ENCODE measurements around the gene DNAH9. TPM values are rescaled to one million over a fixed set of nuclear protein-coding genes. Genes with fewer than 3 reads are reported as not detected.

The DNAH9 gene
- total RNA-seq, 6 experiments from 2014 or later, result not detected

GRCh38 chr17:11554042-11554441 lies 44.2 kb upstream of the DNAH9 start:
- no peaks in the 10 kb centered on the region for H3K36me3 ChIP-seq
- no peaks in the 10 kb centered on the region for H3K9me3 ChIP-seq
- no peaks in the 10 kb centered on the region for H3K27me3 ChIP-seq
- ATAC-seq (no peak), DNase-seq (no peak)
- no peaks in the 10 kb centered on the region for H3K4me1 ChIP-seq
- TF ChIP-seq POLR2A (IDR thresholded peaks at IDR 0.05) (no peak), CTCF (IDR thresholded peaks at IDR 0.05) (no peak)
- intact Hi-C loops (cut with DNase I), result no loop called here
- no peak overlapping the region for H3K27ac ChIP-seq
- no peak overlapping the region for H3K4me3 ChIP-seq
- WGBS (ENCODE audit: insufficient coverage, low coverage, low lambda C conversion rate, missing lambda C conversion rate), result no CpG with 5 or more reads among the region's 1 CpG

- no peak for DNase-seq
- H3K4me3 ChIP-seq, result no peak overlapping the region
- H3K27me3 ChIP-seq, result no peaks in the 10 kb centered on the region
- no peak overlapping the region for H3K27ac ChIP-seq
- H3K4me1 ChIP-seq, result no peaks in the 10 kb centered on the region
- no peaks in the 10 kb centered on the region for H3K9me3 ChIP-seq
- no peak for TF ChIP-seq CTCF (IDR thresholded peaks at IDR 0.05)
- TF ChIP-seq POLR2A (IDR thresholded peaks at IDR 0.05), result no peak
- no peak for ATAC-seq
- 58% methylated on average over 5 of the region's 5 CpGs for WGBS (ENCODE audit: insufficient coverage, low coverage, low lambda C conversion rate, missing lambda C conversion rate)
- H3K36me3 ChIP-seq, result no peaks in the 10 kb centered on the region
- intact Hi-C loops (cut with DNase I), result no loop called here
These were observed 43.7 kb upstream of the DNAH9 start for GRCh38 chr17:11554542-11554941.

GRCh38 chr17:11555530-11555929 lies 42.7 kb upstream of the DNAH9 start:
- no peaks in the 10 kb centered on the region for H3K9me3 ChIP-seq
- ATAC-seq (no peak), DNase-seq (no peak)
- H3K27ac ChIP-seq, result no peak overlapping the region
- TF ChIP-seq CTCF (IDR thresholded peaks at IDR 0.05), result no peak
- TF ChIP-seq POLR2A (IDR thresholded peaks at IDR 0.05), result no peak
- 82% methylated on average over 3 of the region's 6 CpGs for WGBS (ENCODE audit: insufficient coverage, low coverage, low lambda C conversion rate, missing lambda C conversion rate)
- no peaks in the 10 kb centered on the region for H3K4me1 ChIP-seq
- H3K27me3 ChIP-seq, result no peaks in the 10 kb centered on the region
- intact Hi-C loops (cut with DNase I), result no loop called here
- H3K4me3 ChIP-seq, result no peak overlapping the region
- H3K36me3 ChIP-seq, result no peaks in the 10 kb centered on the region

- no peaks in the 10 kb centered on the region for H3K9me3 ChIP-seq
- no peaks in the 10 kb centered on the region for H3K36me3 ChIP-seq
- intact Hi-C loops (cut with DNase I), result no loop called here
- H3K27ac ChIP-seq, result no peak overlapping the region
- H3K4me1 ChIP-seq, result no peaks in the 10 kb centered on the region
- DNase-seq (no peak), ATAC-seq (no peak)
- no peak overlapping the region for H3K4me3 ChIP-seq
- TF ChIP-seq POLR2A (IDR thresholded peaks at IDR 0.05), result no peak
- no peak for TF ChIP-seq CTCF (IDR thresholded peaks at IDR 0.05)
- no peaks in the 10 kb centered on the region for H3K27me3 ChIP-seq
- 72% methylated on average over 2 of the region's 46 CpGs for WGBS (ENCODE audit: insufficient coverage, low coverage, low lambda C conversion rate, missing lambda C conversion rate)
These were observed 40.4 kb upstream of the DNAH9 start for GRCh38 chr17:11557727-11558452.

Measured in right lobe of liver (tissue), 6 donors.